Esophagus squamous epithelium (tissue), 4 donors: Measurements from ENCODE around the gene PANK4.
"Not testable (repeated sequence)": the region's sequence is repeated elsewhere in the genome, so short reads cannot be mapped to it uniquely, and the experiment has no call there.

Experiments
- POLR2A ChIP-seq, 4 donors: fragments of 450-650 bp; IDR thresholded peaks; one replicate each; pipeline ENCODE4 v1.6.1; 2017; ENCODE audit warnings: antibody characterized with exemption in 4 of 4, mild to moderate bottlenecking in 4 of 4, moderate library complexity in 3 of 4
- TF ChIP-seq, protein P1 (sequence below), 6 experiments: fragments of 450-650 bp in 4 of 6; fragments of 200-600 bp in 2 of 6; sonication (generic) in 2 of 6; IDR thresholded peaks; one replicate each; pipeline ENCODE4 v1.5.1; 2016 to 2019; ENCODE audit warnings: antibody characterized with exemption in 6 of 6, mild to moderate bottlenecking in 4 of 6, moderate library complexity in 4 of 6

DNA sequence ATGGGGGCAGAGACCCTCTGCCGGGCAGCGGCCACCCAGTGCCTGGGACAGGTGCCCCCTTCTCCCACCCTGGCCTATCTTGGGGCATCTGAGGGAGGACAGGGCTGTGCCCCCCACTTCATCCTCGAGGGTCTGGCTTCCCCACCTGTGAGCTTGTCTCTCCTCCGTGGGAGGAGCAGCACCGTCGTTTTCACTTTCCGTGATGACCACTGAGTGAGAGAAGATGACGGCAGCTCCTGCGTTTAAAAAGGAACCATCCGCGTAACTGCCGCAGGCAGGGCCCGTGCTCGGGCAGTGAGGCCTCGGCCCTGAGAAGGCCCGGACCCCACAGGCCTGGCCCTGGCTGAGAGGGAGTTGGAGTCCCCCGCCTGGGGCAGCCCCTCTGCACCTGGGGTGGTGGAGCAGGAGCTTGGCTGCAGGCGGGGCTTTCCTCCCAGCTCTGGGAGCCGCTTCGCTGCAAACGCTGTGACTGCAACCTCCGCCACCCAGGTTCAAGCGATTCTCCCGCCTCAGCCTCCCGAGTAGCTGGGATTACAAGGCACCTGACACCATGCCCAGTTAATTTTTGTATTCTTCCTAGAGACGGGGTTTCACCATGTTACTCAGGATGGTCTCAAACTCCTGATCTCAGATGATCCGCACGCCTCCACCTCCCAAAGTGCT is 23.1 kb upstream of the PANK4 start:
- TF ChIP-seq, protein P1, sequence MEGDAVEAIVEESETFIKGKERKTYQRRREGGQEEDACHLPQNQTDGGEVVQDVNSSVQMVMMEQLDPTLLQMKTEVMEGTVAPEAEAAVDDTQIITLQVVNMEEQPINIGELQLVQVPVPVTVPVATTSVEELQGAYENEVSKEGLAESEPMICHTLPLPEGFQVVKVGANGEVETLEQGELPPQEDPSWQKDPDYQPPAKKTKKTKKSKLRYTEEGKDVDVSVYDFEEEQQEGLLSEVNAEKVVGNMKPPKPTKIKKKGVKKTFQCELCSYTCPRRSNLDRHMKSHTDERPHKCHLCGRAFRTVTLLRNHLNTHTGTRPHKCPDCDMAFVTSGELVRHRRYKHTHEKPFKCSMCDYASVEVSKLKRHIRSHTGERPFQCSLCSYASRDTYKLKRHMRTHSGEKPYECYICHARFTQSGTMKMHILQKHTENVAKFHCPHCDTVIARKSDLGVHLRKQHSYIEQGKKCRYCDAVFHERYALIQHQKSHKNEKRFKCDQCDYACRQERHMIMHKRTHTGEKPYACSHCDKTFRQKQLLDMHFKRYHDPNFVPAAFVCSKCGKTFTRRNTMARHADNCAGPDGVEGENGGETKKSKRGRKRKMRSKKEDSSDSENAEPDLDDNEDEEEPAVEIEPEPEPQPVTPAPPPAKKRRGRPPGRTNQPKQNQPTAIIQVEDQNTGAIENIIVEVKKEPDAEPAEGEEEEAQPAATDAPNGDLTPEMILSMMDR (IDR thresholded peaks at IDR 0.05): not testable (repeated sequence)
- TF ChIP-seq POLR2A (IDR thresholded peaks at IDR 0.05): not testable (repeated sequence)
